OCI-LY3 (cell line): Measurements from ENCODE around the gene TBC1D4.

ENCODE experiments used
- H2AFZ ChIP-seq: fragments of 200-600, 300-600 bp; shearing (Covaris generic); 2 replicates; pipeline ENCODE4 v1.6.0; 2014; ENCODE audit warnings: antibody characterized with exemption, low read depth, low read length
- H3K27ac ChIP-seq: fragments of 200-600, 300-600 bp; sonication (generic); 2 replicates; pipeline ENCODE4 v1.5.1; 2014; ENCODE audit warnings: mild to moderate bottlenecking, low read length, moderate library complexity, mixed read lengths
- H3K27me3 ChIP-seq: fragments of 200-600, 300-600 bp; sonication (generic); 2 replicates; pipeline ENCODE4 v1.6.1; 2014; ENCODE audit warnings: low read depth, low read length, mixed read lengths
- H3K36me3 ChIP-seq: fragments of 200-600, 300-600 bp; sonication (generic); replicated peaks from 2 replicates; pipeline ENCODE3; 2014; ENCODE audit warnings: low read depth, low read length, mixed read lengths
- H3K4me1 ChIP-seq: fragments of 300-600, 200-600 bp; sonication (generic); 2 replicates; pipeline ENCODE4 v1.6.1; 2014; ENCODE audit warnings: low read length, mixed read lengths
- H3K4me2 ChIP-seq: fragments of 200-600, 300-600 bp; sonication (generic); 2 replicates; pipeline ENCODE4 v1.6.1; 2014; ENCODE audit warnings: low read length, mixed read lengths
- H3K4me3 ChIP-seq: fragments of 300-600, 200-600 bp; sonication (generic); 2 replicates; pipeline ENCODE4 v1.5.1; 2014; ENCODE audit warnings: antibody characterized with exemption, mild to moderate bottlenecking, low read length, moderate library complexity
- H3K79me2 ChIP-seq: fragments of 300-600, 200-600 bp; shearing (Covaris generic); 2 replicates; pipeline ENCODE4 v1.6.1; 2014; ENCODE audit warnings: mild to moderate bottlenecking, low read length, mixed read lengths
- H3K9ac ChIP-seq: fragments of 300-600, 200-600 bp; shearing (Covaris generic); 2 replicates; pipeline ENCODE4 v1.6.0; 2014; ENCODE audit warnings: mild to moderate bottlenecking, low read length, moderate library complexity
- H3K9me3 ChIP-seq: fragments of 200-600, 300-600 bp; shearing (Covaris generic); 2 replicates; pipeline ENCODE4 v1.6.1; 2014; ENCODE audit warnings: low read length, mixed read lengths; ENCODE audit not compliant: insufficient read depth
- H4K20me1 ChIP-seq: fragments of 200-600, 300-600 bp; sonication (generic); 2 replicates; pipeline ENCODE4 v1.6.1; 2016; ENCODE audit warnings: low read length, mixed read lengths; ENCODE audit not compliant: insufficient read depth
- CTCF ChIP-seq: fragments of 200-600, 300-600 bp; sonication (generic); IDR thresholded peaks from 2 replicates; pipeline ENCODE4 v1.5.1; 2014; ENCODE audit warnings: antibody characterized with exemption, low read length, low read depth
- EZH2phosphoT487 ChIP-seq: fragments of 200-600 bp; shearing (Covaris generic); IDR thresholded peaks from 2 replicates; pipeline ENCODE4 v1.6.1; 2018; ENCODE audit warnings: antibody characterized with exemption, mixed run types, low read depth

TBC1D4 gene

GRCh38 chr13:75236774-75237173 is 245.2 kb downstream of the TBC1D4 start:
- H2AFZ ChIP-seq: no peak overlapping the region
- TF ChIP-seq EZH2phosphoT487 (no peak), CTCF (no peak)
- H3K79me2 ChIP-seq: no peaks in the 10 kb centered on the region
- no peak overlapping the region for H3K9ac ChIP-seq
- no peaks in the 10 kb centered on the region for H3K9me3 ChIP-seq
- no peak overlapping the region for H3K4me3 ChIP-seq
- H3K27ac ChIP-seq: no peak overlapping the region
- H3K4me1 ChIP-seq: no peaks in the 10 kb centered on the region
- H4K20me1 ChIP-seq: no peaks in the 10 kb centered on the region
- H3K36me3 ChIP-seq: no peaks in the 10 kb centered on the region
- H3K4me2 ChIP-seq: no peak overlapping the region
- peaks cover 6% of the 10 kb centered on the region; the same call in 1 of the 2 replicates for H3K27me3 ChIP-seq
